ENCODE results near the gene KCND3.

The KCND3 gene

DNA sequence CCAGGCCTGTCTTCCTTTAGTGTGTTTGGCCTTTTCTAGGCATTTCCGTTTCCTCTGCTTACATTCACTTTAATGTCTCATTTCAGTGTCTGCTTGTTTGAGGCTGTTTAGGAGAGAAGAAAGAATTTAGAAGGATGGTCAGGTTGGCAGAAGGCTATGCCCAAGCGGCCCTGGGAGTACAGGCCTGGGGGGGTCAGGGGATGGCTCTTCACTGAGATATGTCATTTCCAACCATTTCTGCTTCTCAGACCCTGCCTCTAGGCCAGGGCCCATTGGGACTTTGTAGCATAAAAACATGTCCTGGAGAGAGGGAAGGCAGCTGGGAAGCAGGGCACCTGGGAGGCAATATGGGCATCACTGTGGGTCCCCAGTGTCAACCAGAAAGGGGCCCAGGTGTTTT is 147.7 kb downstream of the KCND3 start:
- H3K9me3 ChIP-seq: no peaks in the 10 kb centered on the region
- H3K27ac ChIP-seq: no peak overlapping the region
- H3K27me3 ChIP-seq: peaks cover 12% of the 10 kb centered on the region
- H3K4me3 ChIP-seq (ENCODE audit: low read depth in 1 of 2, low read length in 1 of 2): no peak overlapping the region
- H3K4me1 ChIP-seq (ENCODE audit: control insufficient read depth in 1 of 2, insufficient read depth in 1 of 2, low read depth in 1 of 2, low read length in 1 of 2): no peaks in the 10 kb centered on the region
- TF ChIP-seq CTCF (IDR thresholded peaks at IDR 0.05): no peak
- no peaks in the 10 kb centered on the region for H3K36me3 ChIP-seq

DNA sequence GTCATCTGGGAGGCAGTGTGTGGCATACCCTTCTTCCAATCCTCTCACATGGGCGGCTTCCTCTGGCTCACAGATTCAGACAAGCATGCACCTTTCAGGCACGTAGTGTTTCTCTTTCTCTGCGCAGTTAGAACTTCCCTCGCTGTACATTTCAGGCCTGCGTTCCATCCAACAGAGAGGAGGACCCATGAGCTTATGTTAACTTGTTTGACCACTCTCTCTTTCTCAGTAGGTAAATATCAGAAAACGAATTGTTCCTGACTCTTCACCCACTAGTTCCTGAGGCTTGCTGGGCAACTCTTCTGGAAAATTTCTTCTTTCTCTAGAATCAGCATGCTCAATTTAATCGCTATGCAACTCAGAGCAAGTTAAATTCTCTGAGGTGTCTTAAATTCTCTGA is 148.3 kb downstream of the KCND3 start:
- Histone ChIP-seq H3K9me3 (no peaks in the 10 kb centered on the region), H3K27me3 (peaks cover 12% of the 10 kb centered on the region), H3K36me3 (no peaks in the 10 kb centered on the region), H3K4me3 (ENCODE audit: low read depth in 1 of 2, low read length in 1 of 2) (no peak overlapping the region), H3K27ac (no peak overlapping the region), H3K4me1 (ENCODE audit: control insufficient read depth in 1 of 2, insufficient read depth in 1 of 2, low read depth in 1 of 2, low read length in 1 of 2) (no peaks in the 10 kb centered on the region)
- TF ChIP-seq CTCF (IDR thresholded peaks at IDR 0.05): no peak

DNA sequence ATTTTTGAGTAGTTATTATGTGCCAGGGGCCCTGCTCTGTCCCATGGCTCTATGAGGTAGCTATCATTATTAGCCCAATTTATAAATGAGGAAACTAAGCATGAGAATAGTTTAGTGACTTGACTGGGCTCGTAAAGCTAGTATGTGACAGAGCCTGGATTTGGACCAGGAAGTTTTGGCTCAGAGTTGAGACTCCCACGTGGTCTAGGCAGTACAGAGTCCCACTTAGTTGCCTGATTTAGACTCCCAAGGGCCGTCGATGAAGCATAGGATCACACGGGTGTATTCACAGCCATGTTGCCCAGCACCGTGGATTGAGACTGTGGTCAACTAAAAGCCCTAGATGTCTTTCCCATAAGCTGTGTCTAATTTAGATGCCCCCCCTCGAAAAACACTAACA is 152.1 kb downstream of the KCND3 start:
- Histone ChIP-seq H3K4me3 (ENCODE audit: low read depth in 1 of 2, low read length in 1 of 2) (no peak overlapping the region), H3K4me1 (ENCODE audit: control insufficient read depth in 1 of 2, insufficient read depth in 1 of 2, low read depth in 1 of 2, low read length in 1 of 2) (no peaks in the 10 kb centered on the region), H3K36me3 (no peaks in the 10 kb centered on the region)

DNA sequence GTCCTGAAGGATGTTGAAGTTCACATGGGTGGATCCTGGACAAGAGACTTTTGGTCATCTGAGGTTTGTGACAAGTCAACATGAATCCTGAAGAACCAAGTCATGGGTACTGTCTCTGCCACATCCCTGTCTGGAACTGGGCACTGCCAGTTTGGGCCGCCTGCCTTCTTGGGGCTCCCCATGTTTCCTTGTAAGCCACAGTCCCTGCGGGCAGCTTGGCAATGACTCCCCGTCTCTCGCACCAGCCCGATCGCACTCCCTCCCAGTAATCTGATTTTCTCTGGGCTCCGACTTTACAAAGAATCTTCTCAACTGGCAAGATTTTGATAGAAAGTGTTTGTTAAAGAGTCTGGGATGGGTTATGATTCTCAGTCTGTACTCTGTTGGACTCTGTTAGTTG is 153.4 kb downstream of the KCND3 start:
- Histone ChIP-seq H3K27me3 (peaks cover 13% of the 10 kb centered on the region), H3K9me3 (no peaks in the 10 kb centered on the region), H3K36me3 (no peaks in the 10 kb centered on the region), H3K27ac (no peak overlapping the region), H3K4me3 (ENCODE audit: low read depth in 1 of 2, low read length in 1 of 2) (no peak overlapping the region), H3K4me1 (ENCODE audit: control insufficient read depth in 1 of 2, insufficient read depth in 1 of 2, low read depth in 1 of 2, low read length in 1 of 2) (no peaks in the 10 kb centered on the region)
- TF ChIP-seq CTCF (IDR thresholded peaks at IDR 0.05): no peak

More for the DNA sequence above, 152.1 kb downstream of the KCND3 start:
- Histone ChIP-seq H3K27ac (no peak overlapping the region), H3K9me3 (no peaks in the 10 kb centered on the region), H3K27me3 (peaks cover 11% of the 10 kb centered on the region)
- TF ChIP-seq CTCF (IDR thresholded peaks at IDR 0.05): no peak

- no peak overlapping the region for H3K27ac ChIP-seq
- no peak for TF ChIP-seq CTCF (IDR thresholded peaks at IDR 0.05)
- no peaks in the 10 kb centered on the region for H3K9me3 ChIP-seq
- H3K4me3 ChIP-seq (ENCODE audit: low read depth in 1 of 2, low read length in 1 of 2): no peak overlapping the region
- H3K36me3 ChIP-seq: no peaks in the 10 kb centered on the region
- peaks cover 18% of the 10 kb centered on the region for H3K27me3 ChIP-seq
- no peaks in the 10 kb centered on the region for H3K4me1 ChIP-seq (ENCODE audit: control insufficient read depth in 1 of 2, insufficient read depth in 1 of 2, low read depth in 1 of 2, low read length in 1 of 2)
Observed at GRCh38 chr1:111835514-111835913, 154.0 kb downstream of the KCND3 start.

DNA sequence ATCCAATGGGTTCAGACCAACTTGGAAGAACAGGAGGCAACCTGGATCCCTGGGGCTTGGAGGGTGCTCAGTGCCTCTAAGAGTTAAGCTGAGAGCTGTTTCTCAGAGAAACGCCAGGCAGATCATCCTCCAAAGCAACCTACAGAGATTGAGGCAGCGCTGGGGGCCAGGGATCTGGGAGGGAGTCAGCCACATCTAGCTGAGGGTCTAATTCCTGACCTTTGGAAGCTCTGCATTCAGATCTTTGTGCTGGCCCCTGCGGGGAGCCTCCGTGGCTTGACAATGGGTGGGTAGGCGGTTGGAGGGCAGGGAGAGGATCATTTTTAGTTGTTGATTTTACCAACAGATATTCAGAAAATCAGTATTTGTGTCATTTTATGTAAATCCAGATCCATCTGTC is 154.5 kb downstream of the KCND3 start:
- Histone ChIP-seq H3K9me3 (no peaks in the 10 kb centered on the region), H3K4me3 (ENCODE audit: low read depth in 1 of 2, low read length in 1 of 2) (no peak overlapping the region), H3K4me1 (ENCODE audit: control insufficient read depth in 1 of 2, insufficient read depth in 1 of 2, low read depth in 1 of 2, low read length in 1 of 2) (no peaks in the 10 kb centered on the region), H3K27me3 (peaks cover 18% of the 10 kb centered on the region), H3K36me3 (no peaks in the 10 kb centered on the region), H3K27ac (no peak overlapping the region)
- no peak for TF ChIP-seq CTCF (IDR thresholded peaks at IDR 0.05)

Measured in neutrophil (primary cell).